Gastroesophageal sphincter (tissue), 3 donors: Measurements from ENCODE around the gene RNF133.

Experiments
- POLR2A ChIP-seq, 2 donors: fragments of 450-650 bp; IDR thresholded peaks; one replicate each; pipeline ENCODE4 v1.6.1; 2017; ENCODE audit warnings: antibody characterized with exemption in 2 of 2, mild to moderate bottlenecking in 2 of 2, moderate library complexity in 1 of 2
- POLR2AphosphoS5 ChIP-seq: sonication (generic); formaldehyde crosslinking; IDR thresholded peaks from one replicate; pipeline ENCODE4 v1.6.1; 2017; ENCODE audit warnings: antibody characterized with exemption
- TF ChIP-seq, protein P1 (sequence below), 4 experiments: fragments of 200-600 bp in 2 of 4; fragments of 450-650 bp in 2 of 4; sonication (generic) in 1 of 4; IDR thresholded peaks; one replicate each; pipeline ENCODE4 v1.5.1; 2017 to 2019; ENCODE audit warnings: antibody characterized with exemption in 4 of 4, mild to moderate bottlenecking in 2 of 4, moderate library complexity in 2 of 4

DNA sequence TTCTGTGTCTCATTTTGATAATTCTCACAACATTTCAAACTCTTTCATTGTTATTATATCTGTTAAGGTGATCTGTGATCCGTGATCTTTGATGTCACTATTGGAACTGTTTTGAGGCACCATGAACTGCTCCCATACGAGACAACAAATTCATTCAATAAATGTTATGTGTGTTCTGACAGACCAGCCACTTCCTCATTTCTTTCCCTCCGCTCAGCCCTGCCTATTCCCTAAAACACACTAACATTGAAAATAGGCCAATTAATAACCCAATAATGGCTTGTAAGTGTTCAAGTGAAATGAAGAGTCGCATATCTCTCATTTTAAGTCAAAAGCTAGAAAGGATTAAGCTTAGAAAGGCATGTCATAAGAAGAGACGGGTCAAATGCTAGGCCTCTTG lies 45.2 kb downstream of the RNF133 start:
- TF ChIP-seq POLR2A (IDR thresholded peaks at IDR 0.05): no peak
- TF ChIP-seq, protein P1, sequence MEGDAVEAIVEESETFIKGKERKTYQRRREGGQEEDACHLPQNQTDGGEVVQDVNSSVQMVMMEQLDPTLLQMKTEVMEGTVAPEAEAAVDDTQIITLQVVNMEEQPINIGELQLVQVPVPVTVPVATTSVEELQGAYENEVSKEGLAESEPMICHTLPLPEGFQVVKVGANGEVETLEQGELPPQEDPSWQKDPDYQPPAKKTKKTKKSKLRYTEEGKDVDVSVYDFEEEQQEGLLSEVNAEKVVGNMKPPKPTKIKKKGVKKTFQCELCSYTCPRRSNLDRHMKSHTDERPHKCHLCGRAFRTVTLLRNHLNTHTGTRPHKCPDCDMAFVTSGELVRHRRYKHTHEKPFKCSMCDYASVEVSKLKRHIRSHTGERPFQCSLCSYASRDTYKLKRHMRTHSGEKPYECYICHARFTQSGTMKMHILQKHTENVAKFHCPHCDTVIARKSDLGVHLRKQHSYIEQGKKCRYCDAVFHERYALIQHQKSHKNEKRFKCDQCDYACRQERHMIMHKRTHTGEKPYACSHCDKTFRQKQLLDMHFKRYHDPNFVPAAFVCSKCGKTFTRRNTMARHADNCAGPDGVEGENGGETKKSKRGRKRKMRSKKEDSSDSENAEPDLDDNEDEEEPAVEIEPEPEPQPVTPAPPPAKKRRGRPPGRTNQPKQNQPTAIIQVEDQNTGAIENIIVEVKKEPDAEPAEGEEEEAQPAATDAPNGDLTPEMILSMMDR (IDR thresholded peaks at IDR 0.05): no peak
- no peak for TF ChIP-seq POLR2AphosphoS5
